CD14-positive monocyte (primary cell): ENCODE measurements around the gene TRIM15. TPM values are rescaled to one million over a fixed set of nuclear protein-coding genes. Genes with fewer than 3 reads are reported as not detected.

Experiments used
- DNase-seq, 3 donors: peaks; one replicate each; pipeline ENCODE4 v3.0.0-alpha.2; 2011 to 2022
- H2AFZ ChIP-seq: 2 replicates; pipeline ENCODE4 v1.6.0; 2012; ENCODE audit warnings: mild to moderate bottlenecking, low read depth, low read length, inconsistent platforms; ENCODE audit not compliant: insufficient read depth, poor library complexity, severe bottlenecking
- H3K27ac ChIP-seq, 2 donors: 1 replicate in 1 of 2; 2 replicates in 1 of 2; pipeline ENCODE4 v1.5.1; 2012 to 2013; ENCODE audit warnings: low read length in 2 of 2, control low read depth in 1 of 2, inconsistent platforms in 1 of 2, low read depth in 1 of 2, mild to moderate bottlenecking in 1 of 2
- H3K27me3 ChIP-seq, 2 donors: one replicate each; pipeline versions ENCODE4 v1.6.0 to v1.6.1; 2011 to 2013; ENCODE audit warnings: low read length in 2 of 2; ENCODE audit not compliant: control insufficient read depth in 2 of 2, insufficient read depth in 2 of 2
- H3K36me3 ChIP-seq, 2 donors: replicated peaks in 1 of 2; 1 replicate in 1 of 2; 2 replicates in 1 of 2; pipeline versions ENCODE4 v1.5.1 to v1.6.1; 2012 to 2013; ENCODE audit warnings: low read length in 2 of 2, control low read depth in 1 of 2, inconsistent platforms in 1 of 2, mild to moderate bottlenecking in 1 of 2; ENCODE audit not compliant: insufficient read depth in 2 of 2, control insufficient read depth in 1 of 2
- H3K4me1 ChIP-seq, 2 donors: 1 replicate in 1 of 2; 2 replicates in 1 of 2; pipeline versions ENCODE4 v1.5.1 to v1.6.1; 2012 to 2013; ENCODE audit warnings: low read length in 2 of 2, control low read depth in 1 of 2, inconsistent platforms in 1 of 2, mild to moderate bottlenecking in 1 of 2, moderate library complexity in 1 of 2; ENCODE audit not compliant: insufficient read depth in 2 of 2, control insufficient read depth in 1 of 2
- H3K4me2 ChIP-seq: replicated peaks from 2 replicates; pipeline ENCODE3; 2012; ENCODE audit warnings: low read length, moderate library complexity, mild to moderate bottlenecking; ENCODE audit not compliant: poor library complexity, severe bottlenecking; ENCODE audit errors: extremely low read depth
- H3K4me3 ChIP-seq, 3 experiments: fragments of 200-600 bp in 1 of 3; sonication (generic) in 1 of 3; replicated peaks in 1 of 3; 1 replicate in 2 of 3; 2 replicates in 1 of 3; pipeline ENCODE4 v1.5.1; 2011 to 2013; ENCODE audit warnings: low read length in 3 of 3, mild to moderate bottlenecking in 3 of 3, control low read depth in 2 of 3, low read depth in 2 of 3, inconsistent platforms in 1 of 3, moderate library complexity in 1 of 3
- H3K79me2 ChIP-seq: 2 replicates; pipeline ENCODE4 v1.6.0; 2012; ENCODE audit warnings: mild to moderate bottlenecking, control low read depth, inconsistent platforms, low read length, moderate library complexity; ENCODE audit not compliant: insufficient read depth
- H3K9ac ChIP-seq: 2 replicates; pipeline ENCODE4 v1.6.0; 2017; ENCODE audit warnings: low read length, mild to moderate bottlenecking; ENCODE audit not compliant: insufficient read depth, poor library complexity, severe bottlenecking
- H3K9me3 ChIP-seq, 2 donors: replicated peaks in 1 of 2; 1 replicate in 1 of 2; 2 replicates in 1 of 2; pipeline versions ENCODE4 v1.5.1 to v1.6.1; 2012 to 2013; ENCODE audit warnings: low read length in 2 of 2, control low read depth in 1 of 2; ENCODE audit not compliant: control insufficient read depth in 1 of 2, insufficient read depth in 1 of 2
- H4K20me1 ChIP-seq: 2 replicates; pipeline ENCODE4 v1.6.0; 2012; ENCODE audit warnings: mild to moderate bottlenecking, low read length, control low read depth, moderate library complexity; ENCODE audit not compliant: insufficient read depth
- H3K27ac Mint-ChIP-seq, 7 donors: one replicate each; pipeline ENCODE4 v1.8.0; 2020; ENCODE audit warnings: mild to moderate bottlenecking in 7 of 7, mixed read lengths in 7 of 7, moderate library complexity in 6 of 7, inconsistent platforms in 2 of 7
- H3K27me3 Mint-ChIP-seq, 3 donors: one replicate each; pipeline ENCODE4 v1.8.0; 2021 to 2022; ENCODE audit warnings: low read depth in 3 of 3, mild to moderate bottlenecking in 3 of 3, mixed read lengths in 3 of 3, moderate library complexity in 3 of 3, inconsistent platforms in 1 of 3
- H3K36me3 Mint-ChIP-seq, 2 donors: one replicate each; pipeline ENCODE4 v1.8.0; 2020; ENCODE audit warnings: mixed read lengths in 2 of 2, inconsistent platforms in 1 of 2, mild to moderate bottlenecking in 1 of 2
- H3K4me1 Mint-ChIP-seq: one replicate; pipeline ENCODE4 v1.8.0; 2020; ENCODE audit warnings: mild to moderate bottlenecking, mixed read lengths
- H3K4me3 Mint-ChIP-seq, 2 donors: one replicate each; pipeline ENCODE4 v1.8.0; 2020; ENCODE audit warnings: mild to moderate bottlenecking in 2 of 2, mixed read lengths in 2 of 2, moderate library complexity in 1 of 2
- H3K9me3 Mint-ChIP-seq, 7 donors: one replicate each; pipeline ENCODE4 v1.8.0; 2020 to 2022; ENCODE audit warnings: mixed read lengths in 7 of 7, mild to moderate bottlenecking in 6 of 7, moderate library complexity in 6 of 7, inconsistent platforms in 2 of 7
- WGBS: methylation state at CpG from one replicate; pipeline ENCODE4 v1.1.5; 2013; ENCODE audit warnings: missing lambda C conversion rate; ENCODE audit not compliant: insufficient coverage; 5-methylcytosine and 5-hydroxymethylcytosine counted together
- intact Hi-C, 2 donors: fragments of 100-400 bp; cut with micrococcal nuclease; formaldehyde crosslinking; loops; one replicate each; pipeline versions ENCODE4 v1.15.0 to v1.15.1; 2023
- polyA plus RNA-seq, 3 donors: library from polyadenylated mRNA; depleted of rRNA in 1 of 3; unstranded in 2 of 3; stranded (reverse) in 1 of 3; fragments of 300-500 nt in 2 of 3; fragments of >200 nt in 1 of 3; fragmentation: Illumina TruSeq in 2 of 3; gene quantifications; 1 replicate in 2 of 3; 2 replicates in 1 of 3; pipeline ENCODE4 v1.2.3, GENCODE V29; 2012 to 2021
- TF ChIP-seq, protein P1 (sequence below): fragments of 200-600 bp; IDR thresholded peaks from one replicate; pipeline ENCODE4 v1.8.0; 2022; ENCODE audit warnings: antibody characterized with exemption, mild to moderate bottlenecking

TRIM15 gene
- polyA plus RNA-seq, 3 donors: not detected

DNA sequence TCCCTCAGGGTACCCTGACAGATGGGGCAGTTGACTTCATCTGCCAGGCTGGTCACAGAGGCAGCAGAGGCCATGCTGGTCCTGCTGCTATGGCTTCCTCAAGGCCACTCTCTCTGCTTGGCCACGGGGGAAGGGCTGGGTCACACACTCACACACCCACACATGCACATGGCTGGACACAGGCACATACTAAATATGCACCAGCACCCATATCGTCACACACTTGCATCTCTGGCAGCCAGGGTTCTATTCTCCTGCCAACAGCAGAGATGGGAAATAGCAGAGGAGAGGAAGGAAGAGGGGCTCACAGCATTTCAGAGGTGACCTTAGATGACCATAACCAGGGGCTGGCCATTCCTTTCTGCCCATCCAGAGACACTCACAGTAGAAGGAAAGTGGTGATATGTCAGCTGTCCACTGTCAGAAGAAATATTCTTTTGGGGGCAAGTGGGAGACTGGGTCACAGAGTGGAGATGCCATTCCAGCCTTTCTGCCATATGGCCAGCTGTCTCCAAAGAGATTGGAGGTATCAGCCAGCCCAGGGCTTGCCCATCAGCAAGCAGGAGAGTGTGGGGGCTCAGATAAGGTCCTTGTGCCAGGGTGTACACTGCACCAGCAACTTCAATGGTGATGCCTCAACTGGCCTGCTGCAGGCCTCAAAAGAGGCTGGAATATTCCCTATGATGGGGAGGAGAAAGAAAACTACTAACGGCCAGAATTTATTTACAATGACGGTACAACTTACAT, 2.4 kb upstream of the TRIM15 start, which contains the start of gene TRIM10:
TRIM10 (minus strand) TSS at position 427 of the 747 bp plus-strand sequence; CDS start at position 74, 353 bp downstream.
- H3K36me3 ChIP-seq: no peaks in the 10 kb centered on the region
- no peak within 1 kb of the TSS for H2AFZ ChIP-seq
- no peak within 1 kb of the TSS for H3K27ac ChIP-seq
- no peak within 1 kb of the TSS for H3K4me3 ChIP-seq
- no peak for DNase-seq
- peaks cover 17 to 18% of the 10 kb centered on the region in 2 donors for H3K4me1 ChIP-seq
- H3K9ac ChIP-seq: no peak within 1 kb of the TSS
- Mint-ChIP-seq H3K27me3 (peaks cover 2 to 12% (median 5%) of the 10 kb centered on the region in 3 donors), H3K4me3 (no peak within 1 kb of the TSS), H3K4me1 (peaks cover 15% of the 10 kb centered on the region), H3K9me3 (peaks cover 0 to 2% (median 0%) of the 10 kb centered on the region in 7 donors), H3K27ac (no peak within 1 kb of the TSS), H3K36me3 (no peaks in the 10 kb centered on the region)
- no peaks in the 10 kb centered on the region for H3K9me3 ChIP-seq
- H3K4me2 ChIP-seq: no peak within 1 kb of the TSS
- TF ChIP-seq, protein P1, sequence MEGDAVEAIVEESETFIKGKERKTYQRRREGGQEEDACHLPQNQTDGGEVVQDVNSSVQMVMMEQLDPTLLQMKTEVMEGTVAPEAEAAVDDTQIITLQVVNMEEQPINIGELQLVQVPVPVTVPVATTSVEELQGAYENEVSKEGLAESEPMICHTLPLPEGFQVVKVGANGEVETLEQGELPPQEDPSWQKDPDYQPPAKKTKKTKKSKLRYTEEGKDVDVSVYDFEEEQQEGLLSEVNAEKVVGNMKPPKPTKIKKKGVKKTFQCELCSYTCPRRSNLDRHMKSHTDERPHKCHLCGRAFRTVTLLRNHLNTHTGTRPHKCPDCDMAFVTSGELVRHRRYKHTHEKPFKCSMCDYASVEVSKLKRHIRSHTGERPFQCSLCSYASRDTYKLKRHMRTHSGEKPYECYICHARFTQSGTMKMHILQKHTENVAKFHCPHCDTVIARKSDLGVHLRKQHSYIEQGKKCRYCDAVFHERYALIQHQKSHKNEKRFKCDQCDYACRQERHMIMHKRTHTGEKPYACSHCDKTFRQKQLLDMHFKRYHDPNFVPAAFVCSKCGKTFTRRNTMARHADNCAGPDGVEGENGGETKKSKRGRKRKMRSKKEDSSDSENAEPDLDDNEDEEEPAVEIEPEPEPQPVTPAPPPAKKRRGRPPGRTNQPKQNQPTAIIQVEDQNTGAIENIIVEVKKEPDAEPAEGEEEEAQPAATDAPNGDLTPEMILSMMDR: no peak
- WGBS: 100% methylated on average over 1 of the region's 4 CpGs
- H3K79me2 ChIP-seq: no peaks in the 10 kb centered on the region
- H3K27me3 ChIP-seq: no peaks in the 10 kb centered on the region
- intact Hi-C loops: no loop called here
- no peaks in the 10 kb centered on the region for H4K20me1 ChIP-seq

DNA sequence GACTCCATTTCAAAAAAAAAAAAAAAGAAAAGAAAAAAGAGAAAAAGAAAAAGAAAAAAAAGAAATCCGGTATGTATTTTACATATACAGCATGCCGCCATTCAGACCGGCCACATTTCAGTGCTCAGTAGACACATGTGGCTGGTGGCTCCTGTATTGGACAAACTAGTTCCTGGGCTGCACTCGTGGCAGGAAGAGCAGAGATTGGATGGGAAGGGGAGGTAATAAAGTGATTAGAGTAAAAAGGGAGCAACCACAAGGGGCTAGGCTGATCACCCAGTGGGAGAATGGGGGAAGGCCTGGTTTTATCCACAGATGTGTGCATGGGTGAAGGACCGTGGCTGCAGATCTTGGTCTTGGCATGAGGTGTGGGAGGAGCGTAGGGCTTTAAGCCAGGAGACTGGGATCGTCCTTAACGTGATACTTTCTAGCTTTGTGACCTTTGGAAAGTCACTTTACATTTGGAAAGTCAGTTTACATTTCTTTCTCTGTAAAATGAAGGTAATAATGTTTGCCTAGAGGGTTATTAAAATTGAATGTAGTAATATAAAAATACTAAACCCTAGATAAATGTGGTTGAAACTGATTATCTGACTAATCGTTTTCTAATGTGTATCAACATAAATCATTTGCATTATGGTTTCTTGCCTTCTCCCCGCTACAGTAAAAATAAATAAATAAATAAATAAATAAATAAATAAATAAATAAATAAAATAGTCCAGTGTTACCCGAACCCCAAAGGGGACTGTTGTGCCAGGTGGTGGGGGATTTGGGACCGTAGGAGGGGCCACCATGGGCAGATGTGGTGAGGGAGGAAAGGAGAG, 869 bp upstream of the TRIM15 start:
- Histone ChIP-seq H2AFZ (no peak overlapping the region), H3K27me3 (no peaks in the 10 kb centered on the region), H3K4me2 (no peak overlapping the region), H3K27ac (no peak overlapping the region), H3K4me3 (no peak overlapping the region), H3K4me1 (peaks cover 12 to 13% of the 10 kb centered on the region in 2 donors), H3K9ac (no peak overlapping the region), H3K9me3 (no peaks in the 10 kb centered on the region), H3K79me2 (no peaks in the 10 kb centered on the region), H4K20me1 (no peaks in the 10 kb centered on the region), H3K36me3 (no peaks in the 10 kb centered on the region)
- Mint-ChIP-seq H3K27ac (no peak overlapping the region), H3K9me3 (peaks cover 0 to 2% (median 0%) of the 10 kb centered on the region in 7 donors), H3K4me3 (no peak overlapping the region), H3K4me1 (peaks cover 11% of the 10 kb centered on the region), H3K36me3 (no peaks in the 10 kb centered on the region), H3K27me3 (peaks cover 2 to 12% (median 7%) of the 10 kb centered on the region in 3 donors)
- intact Hi-C loops: no loop called here
- TF ChIP-seq, protein P1: no peak
- WGBS: 95% methylated on average over 5 of the region's 12 CpGs
- no peak for DNase-seq
